ENCODE results near the gene BMF.
"Not testable (repeated sequence)": the region's sequence is repeated elsewhere in the genome, so short reads cannot be mapped to it uniquely, and the experiment has no call there.

The BMF gene, protein sequence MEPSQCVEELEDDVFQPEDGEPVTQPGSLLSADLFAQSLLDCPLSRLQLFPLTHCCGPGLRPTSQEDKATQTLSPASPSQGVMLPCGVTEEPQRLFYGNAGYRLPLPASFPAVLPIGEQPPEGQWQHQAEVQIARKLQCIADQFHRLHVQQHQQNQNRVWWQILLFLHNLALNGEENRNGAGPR

GRCh38 chr15:40108855-40109735 lies at the start of gene BMF:
BMF (minus strand) TSS chr15:40108879; CDS start chr15:40106086, 2,793 bp downstream.
- DNase-seq (ENCODE audit: insufficient read length, low spot score) (peak; percentile 89), FAIRE-seq (no peak)

DNA sequence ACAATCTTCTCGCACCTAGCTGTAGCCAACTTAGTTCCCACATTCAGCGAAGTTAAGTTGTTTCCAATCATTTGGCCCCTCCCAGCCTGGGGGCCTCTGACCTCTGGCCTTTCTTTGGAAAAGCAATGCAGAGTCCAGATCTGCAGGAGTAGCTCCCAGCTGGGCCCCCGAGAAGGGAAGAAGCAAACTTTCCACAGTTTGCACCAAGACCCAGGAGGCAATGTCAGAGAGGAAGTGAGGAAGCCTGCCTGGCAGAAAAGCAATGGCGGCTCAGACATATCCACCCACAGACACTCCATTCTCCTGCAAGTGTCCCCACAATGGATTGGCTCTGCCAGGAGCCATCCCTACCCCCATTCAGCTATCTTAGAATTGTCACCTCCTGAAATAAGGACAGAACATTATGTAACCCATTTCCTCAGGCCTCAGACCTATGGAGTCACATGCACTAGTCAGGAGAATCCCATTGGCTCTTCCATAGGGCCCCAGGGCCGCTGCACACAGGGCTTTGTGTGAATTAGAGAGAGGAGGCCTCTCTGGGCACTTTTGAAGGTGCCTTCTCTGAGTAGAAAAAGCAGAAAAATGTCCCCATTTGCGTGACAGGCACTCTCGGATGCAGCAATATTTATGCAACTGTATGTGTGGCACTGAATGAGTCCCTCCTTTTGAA lies 49.2 kb upstream of the BMF start:
- no peak for FAIRE-seq

DNA sequence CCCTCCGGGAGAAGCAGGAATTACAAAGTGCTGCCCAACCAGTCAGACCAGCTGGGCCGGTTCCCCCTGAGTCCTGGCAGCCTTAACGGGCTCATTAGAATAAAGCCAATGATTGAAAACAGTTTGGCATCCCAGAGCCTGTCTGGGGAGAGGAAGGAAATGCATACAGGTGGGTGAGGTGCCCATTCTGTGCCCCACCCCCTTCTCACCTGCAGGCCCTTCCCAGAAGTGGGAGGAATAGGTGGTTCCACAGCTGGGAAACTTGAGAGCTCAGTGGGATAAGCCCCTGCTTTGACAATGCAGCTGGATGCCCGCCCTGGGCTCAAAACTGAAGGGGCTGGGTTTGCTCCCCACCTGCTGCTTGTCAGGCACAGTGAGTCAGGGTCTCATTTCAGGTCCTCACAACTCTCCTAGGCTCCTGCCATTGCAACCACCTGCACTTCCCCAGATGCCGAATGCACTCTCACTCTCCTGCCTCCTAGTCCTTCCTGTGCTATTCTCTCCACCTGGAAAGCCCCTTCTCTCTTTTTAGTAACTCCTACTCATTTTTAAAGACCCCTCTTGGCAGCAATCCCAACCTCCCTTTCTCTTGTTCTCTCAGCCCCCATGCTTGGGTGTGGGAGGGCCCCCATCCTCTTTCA lies 46.7 kb upstream of the BMF start:
- FAIRE-seq (no peak), DNase-seq (ENCODE audit: insufficient read length, low spot score) (no peak)

More for the DNA sequence above, 49.2 kb upstream of the BMF start:
- no peak for DNase-seq (ENCODE audit: insufficient read length, low spot score)

- FAIRE-seq; DNase-seq (ENCODE audit: insufficient read length, low spot score): not testable (repeated sequence)
Observed at GRCh38 chr15:40154821-40155220, 46.1 kb upstream of the BMF start.

GRCh38 chr15:40151991-40152390 lies 43.3 kb upstream of the BMF start:
- FAIRE-seq: no peak
- DNase-seq (ENCODE audit: insufficient read length, low spot score): no peak

- DNase-seq (ENCODE audit: insufficient read length, low spot score) (no peak), FAIRE-seq (no peak)
Observed at GRCh38 chr15:40151499-40151898, 42.8 kb upstream of the BMF start.

DNA sequence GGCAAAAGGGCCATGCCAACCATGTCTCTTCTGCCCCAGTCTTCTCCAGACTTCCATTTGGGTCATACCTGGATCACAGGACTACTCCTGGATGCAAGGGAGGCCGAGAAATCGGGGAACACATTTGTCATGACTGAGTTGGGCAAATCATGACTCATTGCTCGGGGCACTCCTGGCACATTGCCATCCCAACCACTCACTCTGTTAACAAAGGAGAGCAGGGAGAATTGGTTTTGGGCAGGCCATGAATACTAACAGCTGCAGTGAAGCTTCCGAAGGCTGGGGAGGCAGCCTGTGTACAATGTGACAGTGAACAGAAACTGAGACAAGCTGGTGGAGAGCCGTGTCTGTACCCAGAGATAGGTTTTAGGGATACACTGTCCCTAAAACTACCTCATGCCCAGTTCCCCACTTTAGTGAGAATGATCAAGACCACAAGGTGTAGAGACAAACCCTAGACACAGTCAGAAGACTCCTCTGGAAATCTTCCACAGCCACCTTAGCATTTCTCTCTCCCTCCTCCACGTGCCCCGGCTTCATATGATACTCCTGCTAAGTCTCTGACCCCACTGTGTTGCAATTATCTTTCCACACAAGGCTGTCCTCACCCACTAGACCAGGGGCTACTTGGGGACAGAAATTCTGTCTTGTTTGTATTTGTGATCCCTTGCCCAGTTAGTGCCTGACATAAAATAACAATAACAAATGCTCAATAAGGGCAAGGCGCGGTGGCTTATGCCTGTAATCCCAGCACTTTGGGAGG lies 41.7 kb upstream of the BMF start:
- peak; percentile 52 for FAIRE-seq
- DNase-seq (ENCODE audit: insufficient read length, low spot score): peak; percentile 67

DNA sequence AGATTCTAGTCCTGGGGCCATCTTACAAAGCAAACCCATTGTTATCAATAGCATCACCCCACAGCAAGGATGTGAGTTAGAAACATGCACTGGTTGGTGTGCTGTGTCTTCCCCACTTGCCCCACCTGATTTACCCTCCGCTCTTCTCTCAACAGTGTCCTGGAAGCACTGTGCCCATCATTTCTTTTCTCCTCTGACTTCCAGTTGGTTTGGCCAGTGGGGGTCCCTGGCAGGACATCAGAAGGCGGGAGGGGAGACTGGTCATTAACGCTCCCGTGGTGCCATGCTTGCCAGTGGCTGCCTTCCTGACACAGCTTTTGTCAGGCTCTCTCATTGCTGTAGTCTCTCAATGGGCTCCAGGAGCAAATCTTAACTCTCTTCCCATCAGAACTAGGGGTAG lies 40.7 kb upstream of the BMF start:
- FAIRE-seq: no peak
- DNase-seq (ENCODE audit: insufficient read length, low spot score): no peak

DNA sequence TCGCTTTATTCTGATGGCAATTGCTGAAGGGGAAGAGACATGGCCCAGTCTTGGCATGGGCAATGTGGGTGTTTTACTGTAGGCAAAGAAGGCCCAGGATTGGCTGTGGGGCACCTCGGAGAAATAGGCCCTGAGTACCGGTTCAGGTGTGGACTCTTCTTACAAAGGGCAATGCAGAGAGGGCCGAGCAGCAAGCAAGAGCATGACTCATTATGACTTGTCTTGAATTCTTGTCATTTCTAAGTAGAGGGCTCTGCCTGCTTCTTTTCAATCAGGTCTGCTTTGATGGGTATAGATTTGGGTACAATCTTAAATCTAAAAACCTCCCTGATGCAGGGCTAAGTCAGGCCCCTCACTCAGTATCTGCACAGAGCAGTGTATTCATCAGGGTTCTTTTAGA lies 37.4 kb upstream of the BMF start:
- FAIRE-seq: no peak
- peak; percentile 34 for DNase-seq (ENCODE audit: insufficient read length, low spot score)

DNA sequence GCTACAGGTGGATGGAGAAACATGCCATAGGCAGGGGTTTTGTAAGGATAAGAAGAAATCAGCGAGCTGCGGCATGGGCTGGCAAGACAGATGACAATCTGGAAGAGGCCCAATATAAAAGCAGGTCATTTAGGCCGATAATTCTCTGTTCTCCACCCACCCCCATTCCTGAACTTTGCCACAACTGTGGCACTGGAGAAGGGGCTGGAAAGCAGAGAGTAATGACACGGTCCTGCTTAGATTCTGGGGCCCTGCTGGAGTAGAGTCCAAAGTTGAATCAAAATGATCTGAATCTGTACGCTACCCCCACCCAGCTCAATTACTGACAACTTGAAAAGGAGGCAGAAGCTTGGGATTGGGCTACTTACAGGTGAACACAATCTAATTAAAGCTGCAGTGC lies 33.7 kb upstream of the BMF start:
- FAIRE-seq: no peak

DNA sequence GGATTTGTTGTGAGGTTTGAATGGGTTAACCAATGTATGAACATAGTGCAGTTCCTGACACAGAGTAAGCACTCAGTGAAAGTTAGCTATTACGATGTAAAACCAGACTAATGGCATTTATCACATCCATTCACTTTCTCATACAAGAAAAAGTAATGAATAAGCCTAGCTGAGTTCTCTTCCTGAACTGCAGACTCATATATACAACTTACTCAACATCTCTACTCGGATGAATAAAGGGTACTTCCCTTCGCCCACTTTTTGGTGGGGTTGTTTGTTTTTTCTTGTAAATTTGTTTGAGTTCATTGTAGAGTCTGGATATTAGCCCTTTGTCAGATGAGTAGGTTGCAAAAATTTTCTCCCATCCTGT lies 29.5 kb upstream of the BMF start:
- not testable (repeated sequence) for FAIRE-seq; DNase-seq (ENCODE audit: insufficient read length, low spot score)

More for the DNA sequence above, 33.7 kb upstream of the BMF start:
- DNase-seq (ENCODE audit: insufficient read length, low spot score): no peak

GRCh38 chr15:40137303-40138200 lies 28.9 kb upstream of the BMF start:
- DNase-seq (ENCODE audit: insufficient read length, low spot score) (no peak), FAIRE-seq (no peak)

DNA sequence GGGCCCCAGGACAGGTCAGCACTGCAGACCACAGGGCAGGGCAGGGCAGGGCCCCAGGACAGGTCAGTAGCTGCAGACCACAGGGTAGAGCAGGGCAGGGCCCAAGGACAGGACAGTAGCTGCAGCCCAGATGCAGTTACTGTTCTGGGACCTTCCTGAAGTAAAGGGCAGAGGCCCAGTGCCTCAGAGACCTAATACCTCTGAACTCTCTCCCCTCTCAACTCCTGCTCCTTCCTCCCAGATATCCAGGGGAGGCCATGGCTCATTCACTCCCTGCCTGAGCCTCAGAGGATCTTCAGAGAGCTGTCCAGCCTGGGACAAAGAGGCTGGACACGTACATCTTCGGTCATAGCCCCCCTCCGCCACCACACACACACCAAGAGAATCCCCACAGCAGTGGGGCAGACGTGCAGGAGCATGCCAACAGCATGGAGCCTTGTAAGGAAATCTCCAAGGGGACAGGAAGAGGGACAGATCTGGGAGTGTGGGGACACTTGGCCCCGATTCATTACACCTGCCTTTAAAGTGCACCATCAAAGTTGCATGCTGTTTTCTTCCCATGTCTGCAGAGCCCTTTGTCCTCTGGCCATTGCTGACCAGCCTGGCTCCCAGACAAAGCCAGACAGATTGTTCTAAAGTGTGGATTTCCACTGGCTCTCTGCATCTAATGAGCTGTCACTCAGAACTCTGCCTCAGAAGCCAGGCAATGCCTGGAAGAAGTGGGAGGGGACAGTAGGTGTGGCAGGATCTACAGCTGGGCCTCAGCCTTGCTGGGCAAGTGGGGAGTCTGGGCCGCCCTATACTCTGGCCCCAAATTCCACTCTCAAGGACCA lies 28.0 kb upstream of the BMF start:
- FAIRE-seq (no peak), DNase-seq (ENCODE audit: insufficient read length, low spot score) (no peak)

DNA sequence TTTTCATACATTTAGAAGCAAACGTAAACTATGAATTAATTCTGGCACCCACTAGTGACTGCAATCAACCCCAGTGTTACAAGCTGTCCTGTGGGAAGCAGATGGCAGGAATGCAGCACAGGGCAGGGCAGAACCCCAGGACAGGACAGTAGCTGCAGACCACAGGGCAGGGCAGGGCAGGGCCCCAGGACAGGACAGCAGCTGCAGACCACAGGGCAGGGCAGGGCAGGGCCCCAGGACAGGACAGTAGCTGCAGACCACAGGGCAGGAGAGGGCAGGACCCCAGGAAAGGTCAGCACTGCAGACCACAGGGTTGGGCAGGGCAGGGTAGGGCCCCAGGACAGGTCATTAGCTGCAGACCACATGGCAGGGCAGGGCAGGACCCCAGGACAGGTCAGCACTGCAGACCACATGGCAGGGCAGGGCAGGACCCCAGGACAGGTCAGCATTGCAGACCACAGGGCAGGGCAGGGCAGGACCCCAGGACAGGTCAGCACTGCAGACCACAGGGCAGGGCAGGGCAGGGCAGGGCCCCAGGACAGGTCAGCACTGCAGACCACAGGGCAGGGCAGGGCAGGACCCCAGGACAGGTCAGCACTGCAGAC lies 27.3 kb upstream of the BMF start:
- FAIRE-seq; DNase-seq (ENCODE audit: insufficient read length, low spot score): not testable (repeated sequence)

- FAIRE-seq (no peak), DNase-seq (ENCODE audit: insufficient read length, low spot score) (no peak)
Observed at GRCh38 chr15:40134885-40135284, 26.2 kb upstream of the BMF start.

DNA sequence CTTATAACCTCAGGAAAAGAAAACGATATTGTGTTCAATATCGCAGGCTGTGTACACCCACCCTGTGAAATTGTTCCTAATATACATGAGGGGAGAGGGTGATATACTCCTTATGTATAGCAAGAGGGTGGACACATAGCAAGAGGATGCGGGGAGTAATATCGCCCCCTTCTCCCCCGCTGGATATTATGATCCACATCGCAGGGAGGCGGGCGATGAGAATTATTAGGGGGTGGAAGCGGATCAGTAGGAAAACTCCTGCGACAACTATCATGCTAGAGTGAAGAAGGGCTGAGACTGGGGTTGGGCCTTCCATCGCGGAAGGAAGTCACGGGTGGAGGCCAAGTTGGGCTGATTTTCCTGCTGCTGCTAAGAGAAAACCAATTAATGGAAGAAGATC lies 24.9 kb upstream of the BMF start:
- DNase-seq (ENCODE audit: insufficient read length, low spot score): no peak
- FAIRE-seq: no peak

- DNase-seq (ENCODE audit: insufficient read length, low spot score) (no peak), FAIRE-seq (no peak)
Observed at GRCh38 chr15:40130799-40131502, 22.3 kb upstream of the BMF start.
